ENCODE results near the gene KIF5C. TPM values are rescaled to one million over a fixed set of nuclear protein-coding genes. Genes with fewer than 3 reads are reported as not detected.

KIF5C gene
- total RNA-seq, 1 experiment from 2014 or later, result 0.21 TPM

DNA sequence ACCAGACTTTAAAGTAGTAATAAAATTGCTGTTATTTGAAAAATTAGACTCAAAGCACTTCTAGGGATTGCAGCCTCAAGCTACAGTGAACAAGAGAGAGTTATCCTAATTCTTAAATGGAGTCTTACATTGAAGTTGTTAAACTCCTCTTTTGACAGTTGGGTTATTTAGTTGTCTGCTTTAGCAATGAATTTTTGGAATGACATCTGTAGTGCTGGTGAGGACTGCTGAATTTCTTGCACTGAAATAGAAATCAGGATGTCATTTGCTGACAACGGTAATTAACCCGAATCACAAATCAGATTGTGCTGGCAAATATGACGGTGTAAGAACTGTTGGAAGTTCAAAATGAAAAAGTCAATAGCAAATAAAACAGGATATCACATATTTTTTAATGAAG is 85.5 kb downstream of the KIF5C start:
- no TSS peak for BruUV-seq (replicated peaks)
- no peak for DNase-seq (ENCODE audit: unreplicated experiment)
- intact Hi-C loops (cut with micrococcal nuclease), result no loop called here
- no peak for TF ChIP-seq CTCF (IDR thresholded peaks at IDR 0.05; ENCODE audit: unreplicated experiment)
- Mint-ChIP-seq H3K4me3 (ENCODE audit: unreplicated experiment) (no peak overlapping the region), H3K27ac (ENCODE audit: low read depth, unreplicated experiment) (no peak overlapping the region), H3K9me3 (ENCODE audit: unreplicated experiment) (no peaks in the 10 kb centered on the region), H3K27me3 (ENCODE audit: insufficient read depth, unreplicated experiment) (peaks cover 76% of the 10 kb centered on the region), H3K4me1 (ENCODE audit: insufficient read depth, unreplicated experiment) (peaks cover 7% of the 10 kb centered on the region), H3K36me3 (ENCODE audit: insufficient read depth, unreplicated experiment) (no peaks in the 10 kb centered on the region)
- CTCF ChIA-PET, result no interaction called here
- POLR2A ChIA-PET, result no interaction called here

- H3K9me3 Mint-ChIP-seq (ENCODE audit: unreplicated experiment), result no peaks in the 10 kb centered on the region
- CTCF ChIA-PET, result interaction anchor here (0.6 to 0.7 kb wide), 3 partner anchors 16 to 1720 kb away, joined by 3 to 5 read pairs (median 3); no protein-coding TSS in a partner anchor
Observed at GRCh38 chr2:148963461-148963860, 88.4 kb downstream of the KIF5C start.

DNA sequence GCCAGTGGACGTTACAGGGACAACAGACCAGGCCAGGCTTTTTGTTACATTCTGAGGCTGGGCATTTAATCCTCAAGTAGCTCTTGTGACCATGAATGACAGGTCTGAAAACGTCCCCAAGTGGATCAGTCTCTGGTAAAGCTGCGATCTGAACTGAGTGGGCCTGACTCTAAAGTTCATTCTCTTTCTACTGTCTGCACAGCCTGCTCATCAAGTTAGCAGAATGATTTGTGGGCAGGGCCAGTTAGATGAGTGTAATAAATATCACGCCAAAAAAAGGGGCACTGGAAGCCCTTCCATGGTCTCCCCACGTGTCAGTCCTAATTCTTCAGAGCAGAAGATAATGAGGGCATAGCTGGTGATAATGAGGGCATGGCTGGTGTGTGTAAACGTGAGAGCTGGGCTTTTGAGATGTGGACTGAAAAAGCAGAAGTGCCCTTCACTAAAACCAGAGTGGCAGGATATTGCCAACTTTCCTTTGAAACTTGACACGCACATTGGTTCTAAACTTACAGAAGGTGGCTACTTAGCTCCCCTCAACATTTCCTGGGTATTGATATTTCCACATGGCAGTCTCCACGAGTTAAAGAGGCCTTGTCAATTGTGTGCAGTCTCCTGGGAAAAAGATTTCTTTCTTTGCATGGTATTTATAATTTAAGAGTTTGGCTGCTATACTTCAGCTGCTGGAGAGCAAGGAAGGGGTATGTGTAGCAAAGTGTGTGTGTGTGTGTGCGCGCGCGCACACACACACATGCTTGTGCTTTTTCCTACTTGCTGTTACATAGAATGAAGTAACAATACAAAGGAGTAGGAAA is 90.8 kb downstream of the KIF5C start:
- no TSS peak for BruUV-seq (replicated peaks)
- H3K27ac Mint-ChIP-seq (ENCODE audit: low read depth, unreplicated experiment), result no peak overlapping the region
- H3K4me1 Mint-ChIP-seq (ENCODE audit: insufficient read depth, unreplicated experiment), result no peaks in the 10 kb centered on the region
- no peak overlapping the region for H3K4me3 Mint-ChIP-seq (ENCODE audit: unreplicated experiment)
- POLR2A ChIA-PET, result interaction anchor here (1.5 kb wide), 1 partner anchor 9 kb away, joined by 3 read pairs; no protein-coding TSS in a partner anchor
- no peaks in the 10 kb centered on the region for H3K36me3 Mint-ChIP-seq (ENCODE audit: insufficient read depth, unreplicated experiment)
- CTCF ChIA-PET, result interaction anchor here (0.6 to 1.4 kb wide), 6 partner anchors 13 to 1029 kb away, joined by 3 to 5 read pairs (median 3); no protein-coding TSS in a partner anchor
- H3K27me3 Mint-ChIP-seq (ENCODE audit: insufficient read depth, unreplicated experiment), result peaks cover 46% of the 10 kb centered on the region
- no peak for DNase-seq (ENCODE audit: unreplicated experiment)
- intact Hi-C loops (cut with micrococcal nuclease), result no loop called here
- TF ChIP-seq CTCF (IDR thresholded peaks at IDR 0.05; ENCODE audit: unreplicated experiment), result no peak
- no peaks in the 10 kb centered on the region for H3K9me3 Mint-ChIP-seq (ENCODE audit: unreplicated experiment)

More at GRCh38 chr2:148963461-148963860, 88.4 kb downstream of the KIF5C start:
- TF ChIP-seq CTCF (IDR thresholded peaks at IDR 0.05; ENCODE audit: unreplicated experiment), result no peak
- DNase-seq (ENCODE audit: unreplicated experiment), result no peak
- H3K4me1 Mint-ChIP-seq (ENCODE audit: insufficient read depth, unreplicated experiment), result no peaks in the 10 kb centered on the region
- peaks cover 68% of the 10 kb centered on the region for H3K27me3 Mint-ChIP-seq (ENCODE audit: insufficient read depth, unreplicated experiment)
- intact Hi-C loops (cut with micrococcal nuclease), result no loop called here
- no peaks in the 10 kb centered on the region for H3K36me3 Mint-ChIP-seq (ENCODE audit: insufficient read depth, unreplicated experiment)
- H3K27ac Mint-ChIP-seq (ENCODE audit: low read depth, unreplicated experiment), result no peak overlapping the region
- no TSS peak for BruUV-seq (replicated peaks)
- H3K4me3 Mint-ChIP-seq (ENCODE audit: unreplicated experiment), result no peak overlapping the region
- POLR2A ChIA-PET, result interaction anchor here (1.2 kb wide), 1 partner anchor 9 kb away, joined by 4 read pairs; no protein-coding TSS in a partner anchor

- H3K27me3 Mint-ChIP-seq (ENCODE audit: insufficient read depth, unreplicated experiment), result peaks cover 40% of the 10 kb centered on the region
- no peaks in the 10 kb centered on the region for H3K36me3 Mint-ChIP-seq (ENCODE audit: insufficient read depth, unreplicated experiment)
- no peak overlapping the region for H3K27ac Mint-ChIP-seq (ENCODE audit: low read depth, unreplicated experiment)
- H3K4me3 Mint-ChIP-seq (ENCODE audit: unreplicated experiment), result no peak overlapping the region
- no TSS peak for BruUV-seq (replicated peaks)
- ChIA-PET CTCF (interaction anchor here (0.6 to 1.3 kb wide), 5 partner anchors 22 to 749 kb away, joined by 3 to 5 read pairs (median 3); no protein-coding TSS in a partner anchor), POLR2A (no interaction called here)
- DNase-seq (ENCODE audit: unreplicated experiment), result no peak
- H3K9me3 Mint-ChIP-seq (ENCODE audit: unreplicated experiment), result no peaks in the 10 kb centered on the region
- no peaks in the 10 kb centered on the region for H3K4me1 Mint-ChIP-seq (ENCODE audit: insufficient read depth, unreplicated experiment)
- TF ChIP-seq CTCF (IDR thresholded peaks at IDR 0.05; ENCODE audit: unreplicated experiment), result no peak
- intact Hi-C loops (cut with micrococcal nuclease), result no loop called here
Observed at GRCh38 chr2:148966438-148966758, 91.4 kb downstream of the KIF5C start.

Measured in MCF 10A (cell line).